Loucy (cell line): ENCODE measurements around the gene GID8.

Experiments
- H2AFZ ChIP-seq: fragments of 200-600 bp; sonication (generic); 2 replicates; pipeline ENCODE4 v1.6.0; 2016; ENCODE audit warnings: antibody characterized with exemption, mild to moderate bottlenecking, low read length, moderate library complexity
- H3F3A ChIP-seq: fragments of 200-600 bp; 2 replicates; pipeline ENCODE4 v1.6.0; 2016; ENCODE audit warnings: antibody characterized with exemption, low read depth, mild to moderate bottlenecking
- H3K27me3 ChIP-seq: fragments of 200-600 bp; sonication (generic); 2 replicates; pipeline ENCODE4 v1.6.1; 2014; ENCODE audit warnings: low read length, mild to moderate bottlenecking; ENCODE audit not compliant: insufficient read depth, poor library complexity, severe bottlenecking
- H3K36me3 ChIP-seq: fragments of 200-600 bp; sonication (generic); 2 replicates; pipeline ENCODE4 v1.6.1; 2016; ENCODE audit warnings: low read length; ENCODE audit not compliant: insufficient read depth
- H3K4me1 ChIP-seq: fragments of 200-600 bp; sonication (generic); 2 replicates; pipeline ENCODE4 v1.5.1; 2014; ENCODE audit warnings: low read length, mild to moderate bottlenecking; ENCODE audit not compliant: insufficient read depth, poor library complexity, severe bottlenecking
- H3K4me2 ChIP-seq: fragments of 200-600 bp; sonication (generic); 2 replicates; pipeline ENCODE4 v1.6.0; 2014; ENCODE audit warnings: antibody characterized with exemption, low read length, low read depth, mild to moderate bottlenecking; ENCODE audit not compliant: poor library complexity, severe bottlenecking
- H3K4me3 ChIP-seq: fragments of 200-600 bp; sonication (generic); 2 replicates; pipeline ENCODE4 v1.5.1; 2014; ENCODE audit warnings: low read length, mild to moderate bottlenecking, mixed read lengths; ENCODE audit not compliant: poor library complexity, severe bottlenecking
- H3K79me2 ChIP-seq: fragments of 200-600 bp; sonication (generic); 2 replicates; pipeline ENCODE4 v1.6.1; 2014; ENCODE audit warnings: low read length; ENCODE audit not compliant: insufficient read depth
- H3K9ac ChIP-seq: fragments of 200-600 bp; sonication (generic); 2 replicates; pipeline ENCODE4 v1.6.0; 2014; ENCODE audit warnings: mild to moderate bottlenecking, low read depth, low read length, moderate library complexity; ENCODE audit not compliant: poor library complexity, severe bottlenecking
- H3K9me2 ChIP-seq: fragments of 200-600 bp; sonication (generic); replicated peaks from 2 replicates; pipeline ENCODE4 v1.6.1; 2016; ENCODE audit warnings: low read depth, low read length, mixed read lengths
- H3K9me3 ChIP-seq: fragments of 200-600 bp; sonication (generic); 2 replicates; pipeline ENCODE4 v1.6.1; 2014; ENCODE audit warnings: mild to moderate bottlenecking, antibody characterized with exemption, low read length, low read depth; ENCODE audit not compliant: insufficient read depth
- H4K20me1 ChIP-seq: fragments of 200-600 bp; sonication (generic); 2 replicates; pipeline ENCODE4 v1.6.0; 2014; ENCODE audit warnings: antibody characterized with exemption, low read length, mild to moderate bottlenecking; ENCODE audit not compliant: insufficient read depth, poor library complexity, severe bottlenecking
- CTCF ChIP-seq: fragments of 200-600 bp; sonication (generic); conservative IDR thresholded peaks from 2 replicates; pipeline ENCODE4 v1.5.1; 2014; ENCODE audit warnings: mild to moderate bottlenecking, antibody characterized with exemption, low read length
- EZH2phosphoT487 ChIP-seq: fragments of 200-600 bp; IDR thresholded peaks from 2 replicates; pipeline ENCODE4 v1.6.1; 2018; ENCODE audit warnings: antibody characterized with exemption, mild to moderate bottlenecking, moderate library complexity, borderline replicate concordance

The GID8 gene

GRCh38 chr20:62969939-62970306 lies 32.0 kb downstream of the GID8 start:
- no peaks in the 10 kb centered on the region for H3K9me2 ChIP-seq
- H3K4me1 ChIP-seq, result peaks cover 3% of the 10 kb centered on the region
- H3K79me2 ChIP-seq, result no peaks in the 10 kb centered on the region
- H2AFZ ChIP-seq, result no peak overlapping the region
- H3K4me2 ChIP-seq, result no peak overlapping the region
- no peaks in the 10 kb centered on the region for H3K27me3 ChIP-seq
- no peak overlapping the region for H3K4me3 ChIP-seq
- TF ChIP-seq EZH2phosphoT487, result no peak
- TF ChIP-seq CTCF, result no peak
- no peak overlapping the region for H3K9ac ChIP-seq
- H3K36me3 ChIP-seq, result peaks cover 3% of the 10 kb centered on the region; the same call in 1 of the 2 replicates
- H3F3A ChIP-seq, result no peaks in the 10 kb centered on the region
- peaks cover 2% of the 10 kb centered on the region for H4K20me1 ChIP-seq
- no peaks in the 10 kb centered on the region for H3K9me3 ChIP-seq

DNA sequence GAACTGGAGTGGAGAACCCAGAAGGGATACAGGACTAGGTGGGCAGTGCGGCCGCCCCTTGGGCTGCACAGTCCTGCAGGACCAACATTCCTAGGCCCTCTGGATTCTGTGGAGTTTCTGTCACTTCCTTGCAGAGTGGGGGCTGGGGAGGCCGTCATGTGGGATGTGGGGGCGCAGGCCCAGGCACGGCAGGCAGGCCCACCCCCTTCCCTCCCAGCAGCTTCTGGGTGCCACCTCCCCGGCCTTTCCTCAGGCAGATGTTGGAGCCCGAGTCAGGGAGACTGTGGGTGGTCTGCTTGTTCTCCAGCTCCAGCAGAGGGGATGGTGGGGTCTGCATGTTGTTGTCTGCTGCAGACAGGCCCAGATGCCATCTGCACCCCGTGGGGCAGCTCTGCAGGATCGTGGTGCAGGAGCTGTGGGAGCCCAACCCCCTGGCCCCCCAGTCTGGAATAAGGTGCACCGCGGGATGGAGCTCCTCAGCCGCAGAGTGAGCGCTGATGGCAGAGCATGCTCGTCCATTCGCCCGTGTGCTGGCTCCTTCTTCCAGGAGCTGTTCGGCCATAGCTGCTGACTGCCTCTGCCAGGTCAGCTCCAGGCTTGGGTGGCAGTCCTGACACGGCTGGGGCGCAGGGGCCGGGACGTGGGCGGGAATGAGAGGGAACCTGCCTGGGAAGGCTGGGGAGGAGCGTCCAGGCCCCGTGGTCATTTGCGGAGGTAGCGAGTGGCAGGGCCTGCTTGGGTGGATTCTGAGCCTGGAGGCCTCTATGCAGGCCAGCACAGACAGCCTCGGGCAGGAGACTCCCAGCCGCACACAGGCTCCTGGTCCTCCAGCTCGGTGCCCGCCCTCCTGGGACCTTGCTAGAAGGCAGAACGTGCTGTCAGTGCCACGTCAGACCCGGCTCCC lies 32.6 kb downstream of the GID8 start:
- H3K4me2 ChIP-seq, result no peak overlapping the region
- H3K4me3 ChIP-seq, result no peak overlapping the region
- H3F3A ChIP-seq, result no peaks in the 10 kb centered on the region
- H3K4me1 ChIP-seq, result peaks cover 6% of the 10 kb centered on the region
- H3K9me3 ChIP-seq, result no peaks in the 10 kb centered on the region
- no peak for TF ChIP-seq EZH2phosphoT487
- TF ChIP-seq CTCF, result no peak
- H3K9ac ChIP-seq, result no peak overlapping the region
- H3K9me2 ChIP-seq, result no peaks in the 10 kb centered on the region
- no peaks in the 10 kb centered on the region for H3K79me2 ChIP-seq
- H4K20me1 ChIP-seq, result no peaks in the 10 kb centered on the region
- H2AFZ ChIP-seq, result no peak overlapping the region
- H3K36me3 ChIP-seq, result no peaks in the 10 kb centered on the region
- H3K27me3 ChIP-seq, result no peaks in the 10 kb centered on the region

- H4K20me1 ChIP-seq, result no peaks in the 10 kb centered on the region
- H3K9me3 ChIP-seq, result no peaks in the 10 kb centered on the region
- H3K4me1 ChIP-seq, result peaks cover 6% of the 10 kb centered on the region
- TF ChIP-seq CTCF (no peak), EZH2phosphoT487 (no peak)
- no peak overlapping the region for H3K4me2 ChIP-seq
- no peaks in the 10 kb centered on the region for H3F3A ChIP-seq
- no peaks in the 10 kb centered on the region for H3K27me3 ChIP-seq
- H3K9me2 ChIP-seq, result no peaks in the 10 kb centered on the region
- no peaks in the 10 kb centered on the region for H3K79me2 ChIP-seq
- no peak overlapping the region for H2AFZ ChIP-seq
- H3K36me3 ChIP-seq, result no peaks in the 10 kb centered on the region
- H3K4me3 ChIP-seq, result no peak overlapping the region
- no peak overlapping the region for H3K9ac ChIP-seq
These were observed 33.4 kb downstream of the GID8 start for GRCh38 chr20:62971211-62971949.
